CD4-positive, alpha-beta T cell (primary cell): ENCODE data around the gene THG1L. TPM values are rescaled to one million over a fixed set of nuclear protein-coding genes. Genes with fewer than 3 reads are reported as not detected.
A peak's percentile ranks its signal among the peaks of the same experiment; 100 is the strongest.

Experiments used
- ATAC-seq: fragments of 200-7000 bp; cut with Tn5 transposase; one replicate; pipeline ENCODE4 v1.10.0; 2022; ENCODE audit warnings: mild to moderate bottlenecking; ENCODE audit not compliant: poor library complexity
- CTCF ChIA-PET: fragments of 350-600 bp; sonication (Branson Sonifier 250); formaldehyde crosslinking; loops from one replicate; lab custom pipeline; 2021; ENCODE audit warnings: antibody characterized with exemption, inconsistent platforms; lab: Charles Lee
- POLR2A ChIA-PET: fragments of 350-600 bp; sonication (Branson Sonifier 250); formaldehyde crosslinking; loops from one replicate; lab custom pipeline; 2021; ENCODE audit warnings: antibody characterized with exemption, inconsistent platforms; lab: Charles Lee
- DNase-seq, 14 experiments: peaks; one replicate each; pipeline ENCODE4 v3.0.0-alpha.2; 2013 to 2020; ENCODE audit warnings: mixed read lengths in 2 of 14
- H3K27ac ChIP-seq, 2 donors: one replicate each; pipeline versions ENCODE4 v1.5.1 to v1.7.0; 2013; ENCODE audit warnings: low read length in 2 of 2, low read depth in 1 of 2, mild to moderate bottlenecking in 1 of 2
- H3K27me3 ChIP-seq, 2 experiments: 1 replicate in 1 of 2; 2 replicates in 1 of 2; pipeline versions ENCODE4 v1.6.1 to v1.7.0; 2013; ENCODE audit warnings: low read length in 2 of 2, control low read depth in 1 of 2, mild to moderate bottlenecking in 1 of 2, moderate library complexity in 1 of 2; ENCODE audit not compliant: insufficient read depth in 2 of 2, control insufficient read depth in 1 of 2
- H3K36me3 ChIP-seq: one replicate; pipeline ENCODE4 v1.6.1; 2013; ENCODE audit warnings: low read length, control low read depth; ENCODE audit not compliant: insufficient read depth
- H3K4me1 ChIP-seq: one replicate; pipeline ENCODE4 v1.6.1; 2013; ENCODE audit warnings: low read length, control low read depth; ENCODE audit not compliant: insufficient read depth
- H3K4me3 ChIP-seq: one replicate; pipeline ENCODE4 v1.5.1; 2013; ENCODE audit warnings: mild to moderate bottlenecking, low read length, moderate library complexity
- H3K9me3 ChIP-seq, 2 experiments: 1 replicate in 1 of 2; 2 replicates in 1 of 2; pipeline versions ENCODE4 v1.6.1 to v1.7.0; 2013; ENCODE audit warnings: low read length in 2 of 2, mild to moderate bottlenecking in 2 of 2, control low read depth in 1 of 2, moderate library complexity in 1 of 2; ENCODE audit not compliant: control insufficient read depth in 1 of 2, insufficient read depth in 1 of 2
- H3K27ac Mint-ChIP-seq: one replicate; pipeline ENCODE4 v1.8.0; 2020; ENCODE audit warnings: mixed read lengths
- H3K27me3 Mint-ChIP-seq: one replicate; pipeline ENCODE4 v1.8.0; 2021; ENCODE audit warnings: mixed read lengths
- H3K36me3 Mint-ChIP-seq: one replicate; pipeline ENCODE4 v1.8.0; 2021; ENCODE audit warnings: low read depth, mixed read lengths
- H3K4me1 Mint-ChIP-seq: one replicate; pipeline ENCODE4 v1.8.0; 2021; ENCODE audit warnings: low read depth, mixed read lengths
- H3K4me3 Mint-ChIP-seq: one replicate; pipeline ENCODE4 v1.8.0; 2020; ENCODE audit warnings: mild to moderate bottlenecking, mixed read lengths
- H3K9me3 Mint-ChIP-seq: one replicate; pipeline ENCODE4 v1.8.0; 2020; ENCODE audit warnings: mixed read lengths
- CTCF ChIP-seq: fragments of 200-600 bp; IDR thresholded peaks from one replicate; pipeline ENCODE4 v1.8.0; 2022; ENCODE audit warnings: antibody characterized with exemption, mild to moderate bottlenecking
- intact Hi-C, 2 experiments: fragments of 100-400 bp; cut with DNase I in 1 of 2; cut with micrococcal nuclease in 1 of 2; formaldehyde crosslinking; loops; one replicate each; pipeline versions ENCODE4 v1.15.1 to v1.9.0; 2023 to 2025; cut with DNase I, micrococcal nuclease
- total RNA-seq, 174 experiments: library from RNA in 2 of 174; stranded (reverse) in 2 of 174; gene quantifications; one replicate each; pipeline ENCODE4 v1.2.3 and lab custom pipeline; 2021 to 2026

Gene THG1L
- total RNA-seq, 2 experiments from 2014 or later: 4.1 to 4.6 TPM

- H3K4me1 Mint-ChIP-seq: peaks cover 16% of the 10 kb centered on the region
- H3K4me1 ChIP-seq: peaks cover 9% of the 10 kb centered on the region
- ATAC-seq: no peak
- intact Hi-C loops: loop anchor here (5.0 kb wide), 3 partner anchors 127 to 583 kb away; partner anchors contain the start of gene CLINT1 (in 1 of the 2)
- H3K4me3 Mint-ChIP-seq: peak overlapping the region; percentile 52
- no peaks in the 10 kb centered on the region for H3K27me3 ChIP-seq
- no peaks in the 10 kb centered on the region for H3K9me3 ChIP-seq
- H3K36me3 Mint-ChIP-seq: peaks cover 23% of the 10 kb centered on the region
- no peaks in the 10 kb centered on the region for H3K27me3 Mint-ChIP-seq
- peak in 1 of 14 experiments; percentile 26 for DNase-seq
- TF ChIP-seq CTCF: no peak
- no peak overlapping the region for H3K4me3 ChIP-seq
- POLR2A ChIA-PET: interaction anchor here (0.6 kb wide), 1 partner anchor 162 kb away, joined by 3 read pairs; no protein-coding TSS in a partner anchor
- peaks cover 6% of the 10 kb centered on the region for H3K36me3 ChIP-seq
- CTCF ChIA-PET: interaction anchor here (5.3 kb wide), 1 partner anchor 13 kb away, joined by 54 read pairs; the partner anchor contains the start of gene LSM11
- H3K27ac Mint-ChIP-seq: no peak overlapping the region
- no peaks in the 10 kb centered on the region for H3K9me3 Mint-ChIP-seq
- no peak overlapping the region for H3K27ac ChIP-seq
These were observed 1.4 kb upstream of the THG1L start for GRCh38 chr5:157729858-157730257.

- no peaks in the 10 kb centered on the region for H3K9me3 Mint-ChIP-seq
These were observed 334 bp upstream of the THG1L start for GRCh38 chr5:157730900-157731271.

GRCh38 chr5:157732130-157732514 lies 902 bp downstream of the THG1L start:
- no peak for ATAC-seq
- Histone ChIP-seq H3K27me3 (no peaks in the 10 kb centered on the region), H3K4me1 (peaks cover 9% of the 10 kb centered on the region), H3K4me3 (peak overlapping the region; percentile 90), H3K9me3 (no peaks in the 10 kb centered on the region), H3K36me3 (peaks cover 16% of the 10 kb centered on the region), H3K27ac (no peak overlapping the region)
- peak overlapping the region; percentile 91 for H3K27ac Mint-ChIP-seq
- no peaks in the 10 kb centered on the region for H3K27me3 Mint-ChIP-seq
- peaks cover 16% of the 10 kb centered on the region for H3K4me1 Mint-ChIP-seq
- no peak for DNase-seq
- POLR2A ChIA-PET: interaction anchor here (1.3 to 2.5 kb wide), 5 partner anchors 11 to 589 kb away, joined by 3 to 28 read pairs (median 8); partner anchors contain the start of genes LSM11, MED7 and SOX30
- no peak for TF ChIP-seq CTCF
- H3K4me3 Mint-ChIP-seq: peak overlapping the region; percentile 94
- CTCF ChIA-PET: interaction anchor here (0.7 to 5.3 kb wide), 6 partner anchors 11 to 1379 kb away, joined by 3 to 54 read pairs (median 3); partner anchors contain the start of gene LSM11
- intact Hi-C loops: loop anchor here (5.0 kb wide), 3 partner anchors 125 to 585 kb away; partner anchors contain the start of gene CLINT1 (in 1 of the 2)
- peaks cover 38% of the 10 kb centered on the region for H3K36me3 Mint-ChIP-seq
- H3K9me3 Mint-ChIP-seq: no peaks in the 10 kb centered on the region

More at GRCh38 chr5:157730900-157731271, 334 bp upstream of the THG1L start:
- H3K36me3 Mint-ChIP-seq: peaks cover 30% of the 10 kb centered on the region
- peak overlapping the region; percentile 91 for H3K27ac Mint-ChIP-seq
- TF ChIP-seq CTCF: no peak
- no peaks in the 10 kb centered on the region for H3K27me3 ChIP-seq
- H3K9me3 ChIP-seq: no peaks in the 10 kb centered on the region
- CTCF ChIA-PET: interaction anchor here (1.0 to 5.3 kb wide), 3 partner anchors 12 to 79 kb away, joined by 3 to 54 read pairs (median 3); partner anchors contain the start of gene LSM11
- peaks cover 14% of the 10 kb centered on the region for H3K36me3 ChIP-seq
- peak overlapping the region; percentile 79 to 89 for H3K27ac ChIP-seq
- peaks cover 9% of the 10 kb centered on the region for H3K4me1 ChIP-seq
- POLR2A ChIA-PET: interaction anchor here (0.6 to 2.5 kb wide), 6 partner anchors 12 to 588 kb away, joined by 3 to 28 read pairs (median 8); partner anchors contain the start of genes LSM11, MED7 and SOX30
- intact Hi-C loops: loop anchor here (1.0 to 5.0 kb wide), 4 partner anchors 12 to 584 kb away; partner anchors contain the start of genes LSM11 (in 2 of the 2) and CLINT1 (in 1 of the 2)
- H3K27me3 Mint-ChIP-seq: no peaks in the 10 kb centered on the region
- peaks cover 16% of the 10 kb centered on the region for H3K4me1 Mint-ChIP-seq
- DNase-seq (no peak), ATAC-seq (no peak)
- peak overlapping the region; percentile 94 for H3K4me3 Mint-ChIP-seq
- peak overlapping the region; percentile 90 for H3K4me3 ChIP-seq
